LNCAP (cell line): Measurements from ENCODE around the gene PRKAR1B.

ENCODE experiments used
- TF ChIP-seq, protein P1 (sequence below): fragments of 450-650 bp; IDR thresholded peaks from 2 replicates; pipeline ENCODE4 v1.5.1; 2017; ENCODE audit warnings: mild to moderate bottlenecking

The PRKAR1B gene

DNA sequence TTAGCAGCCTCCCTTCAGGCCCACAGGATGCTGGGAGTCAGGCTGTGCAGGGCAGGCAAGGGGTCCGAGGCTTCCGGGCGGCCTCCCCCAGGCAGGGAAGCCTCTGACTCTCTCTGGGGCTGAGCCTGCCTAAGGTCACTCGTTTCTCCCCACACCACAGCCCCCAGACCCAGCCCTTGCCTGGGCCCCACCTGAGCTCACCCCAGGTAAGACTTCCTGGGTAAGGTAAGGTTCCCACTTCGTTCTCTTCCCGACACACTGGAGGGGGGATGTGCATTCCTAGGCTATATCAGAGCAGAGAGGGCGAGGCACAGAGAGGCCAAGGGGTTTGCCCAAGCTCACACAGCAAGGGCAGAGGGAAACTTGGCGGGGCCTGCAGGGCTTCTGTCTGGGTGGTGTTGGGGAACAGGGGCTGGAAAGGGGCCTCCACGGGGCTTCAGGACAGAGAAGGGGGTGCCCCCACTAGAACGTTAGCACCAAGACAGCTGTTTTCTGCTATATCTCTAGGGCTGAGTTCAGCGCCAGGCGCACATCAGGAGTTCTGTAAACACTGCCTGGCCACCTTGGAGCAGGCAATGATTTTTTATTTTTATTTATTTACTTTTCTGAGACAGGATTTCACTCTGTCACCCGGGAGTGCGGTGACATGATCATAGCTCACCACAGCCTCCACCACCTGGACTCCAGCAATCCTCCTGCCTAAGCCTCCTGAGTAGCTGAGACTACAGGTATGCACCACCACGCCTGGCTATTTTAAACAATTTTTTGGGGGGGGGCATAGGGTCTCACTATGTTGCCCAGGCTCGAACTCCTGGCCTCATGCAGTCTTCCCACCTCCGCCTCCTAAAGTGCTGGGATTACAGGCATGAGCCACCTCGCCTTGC lies 182.5 kb downstream of the PRKAR1B start:
- TF ChIP-seq, protein P1, sequence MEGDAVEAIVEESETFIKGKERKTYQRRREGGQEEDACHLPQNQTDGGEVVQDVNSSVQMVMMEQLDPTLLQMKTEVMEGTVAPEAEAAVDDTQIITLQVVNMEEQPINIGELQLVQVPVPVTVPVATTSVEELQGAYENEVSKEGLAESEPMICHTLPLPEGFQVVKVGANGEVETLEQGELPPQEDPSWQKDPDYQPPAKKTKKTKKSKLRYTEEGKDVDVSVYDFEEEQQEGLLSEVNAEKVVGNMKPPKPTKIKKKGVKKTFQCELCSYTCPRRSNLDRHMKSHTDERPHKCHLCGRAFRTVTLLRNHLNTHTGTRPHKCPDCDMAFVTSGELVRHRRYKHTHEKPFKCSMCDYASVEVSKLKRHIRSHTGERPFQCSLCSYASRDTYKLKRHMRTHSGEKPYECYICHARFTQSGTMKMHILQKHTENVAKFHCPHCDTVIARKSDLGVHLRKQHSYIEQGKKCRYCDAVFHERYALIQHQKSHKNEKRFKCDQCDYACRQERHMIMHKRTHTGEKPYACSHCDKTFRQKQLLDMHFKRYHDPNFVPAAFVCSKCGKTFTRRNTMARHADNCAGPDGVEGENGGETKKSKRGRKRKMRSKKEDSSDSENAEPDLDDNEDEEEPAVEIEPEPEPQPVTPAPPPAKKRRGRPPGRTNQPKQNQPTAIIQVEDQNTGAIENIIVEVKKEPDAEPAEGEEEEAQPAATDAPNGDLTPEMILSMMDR: no peak

DNA sequence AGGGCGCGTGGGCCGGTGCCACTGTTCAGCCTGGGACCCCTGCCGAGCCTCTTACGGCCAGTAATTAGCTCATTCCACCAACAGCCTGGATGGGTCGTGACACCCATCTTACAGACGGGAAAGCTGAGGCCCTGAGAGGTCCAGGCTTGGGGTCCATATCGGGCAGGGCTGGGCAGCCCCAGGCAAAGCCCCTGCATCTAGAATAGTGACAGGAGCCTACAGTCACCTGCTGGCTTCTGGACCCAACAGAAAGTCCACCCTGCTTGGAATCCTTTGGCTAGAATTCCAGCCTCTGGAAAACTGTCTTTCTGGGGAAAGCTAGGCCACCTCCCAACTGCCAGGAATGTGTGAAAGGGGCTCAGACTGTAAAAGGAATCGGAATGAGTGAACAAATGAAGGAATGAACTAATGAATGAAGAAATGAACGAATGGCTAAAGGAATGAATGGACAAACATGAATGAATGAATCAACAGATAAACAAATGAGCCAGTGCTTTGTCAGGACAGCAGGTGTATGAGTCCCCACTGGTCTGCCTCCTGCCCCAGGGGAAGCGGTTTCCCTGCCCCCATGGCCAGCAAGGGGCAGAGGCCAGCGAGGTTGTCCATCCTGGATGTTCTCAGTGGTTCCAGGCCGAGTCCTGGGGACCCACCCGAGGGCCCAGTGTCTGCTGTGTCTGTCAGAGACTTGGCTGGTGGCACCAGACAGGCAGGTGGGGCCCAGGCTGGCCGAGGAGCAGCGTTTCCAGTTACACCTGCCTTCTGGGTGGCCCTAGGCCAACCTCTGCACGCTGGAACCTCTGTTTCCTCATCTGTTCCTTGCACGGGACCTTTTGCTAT lies 183.4 kb downstream of the PRKAR1B start:
- TF ChIP-seq, protein P1: no peak

DNA sequence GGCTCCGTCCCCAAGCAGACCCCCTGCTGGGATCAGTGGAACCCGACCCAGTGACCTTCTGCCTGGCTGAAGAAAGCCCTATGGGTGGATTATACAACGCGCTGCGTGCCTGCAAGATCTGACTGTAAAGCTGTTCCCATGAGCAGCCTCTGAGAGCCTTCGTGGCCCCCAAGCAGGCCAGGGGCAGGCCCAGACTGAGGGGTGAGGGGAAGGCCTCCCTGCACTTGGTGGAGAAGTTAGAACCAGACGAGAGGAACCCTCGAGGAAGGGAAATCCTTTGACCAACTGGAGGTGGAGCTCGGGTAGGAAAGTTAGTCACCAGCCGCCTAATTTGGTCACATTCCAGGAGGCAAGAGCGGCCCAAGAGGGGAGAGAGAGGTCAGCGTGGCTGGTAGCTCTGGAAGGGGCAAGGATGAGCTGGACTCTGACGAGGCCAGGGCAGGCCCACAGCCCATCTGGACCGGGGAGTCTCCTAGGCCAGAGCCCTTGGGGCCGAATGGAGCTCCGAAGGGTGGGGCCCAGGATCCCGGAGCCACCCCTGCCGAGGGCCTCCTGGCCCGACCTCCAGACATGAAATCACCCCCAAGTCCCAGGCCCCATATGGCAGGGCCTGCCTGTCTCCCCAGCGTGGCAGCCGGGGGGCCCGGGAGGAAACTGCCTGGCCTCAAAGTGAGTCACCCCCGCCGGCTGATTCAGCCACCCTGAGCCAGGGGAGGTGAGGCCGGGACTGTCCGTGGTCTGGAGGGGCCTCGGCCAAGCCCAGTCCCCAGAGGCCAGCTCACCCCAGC lies 184.2 kb downstream of the PRKAR1B start:
- TF ChIP-seq, protein P1: no peak

DNA sequence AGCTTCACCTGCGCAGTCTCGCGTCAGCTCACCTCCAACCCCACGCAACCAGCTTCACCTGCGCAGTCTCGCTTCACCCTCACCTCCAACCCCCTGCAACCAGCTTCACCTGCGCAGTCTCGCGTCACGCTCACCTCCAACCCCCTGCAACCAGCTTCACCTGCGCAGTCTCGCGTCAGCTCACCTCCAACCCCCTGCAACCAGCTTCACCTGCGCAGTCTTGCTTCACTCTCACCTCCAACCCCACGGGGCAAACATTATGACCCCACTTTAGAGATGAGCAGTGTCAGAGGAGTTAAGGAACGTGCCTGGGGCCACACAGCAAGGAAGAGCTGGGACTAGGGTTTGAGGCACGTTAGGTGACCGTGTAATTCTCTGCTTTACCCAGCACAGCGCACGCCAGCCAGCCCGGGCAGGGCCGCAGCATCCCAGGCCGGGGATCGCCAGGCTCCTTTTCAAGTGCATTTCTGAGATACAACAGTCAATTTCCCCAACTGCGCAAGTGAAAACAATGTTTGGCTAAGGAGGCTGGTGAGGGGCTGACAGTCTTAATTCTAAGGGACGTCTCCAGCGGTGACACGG lies 184.9 kb downstream of the PRKAR1B start:
- TF ChIP-seq, protein P1: no peak

DNA sequence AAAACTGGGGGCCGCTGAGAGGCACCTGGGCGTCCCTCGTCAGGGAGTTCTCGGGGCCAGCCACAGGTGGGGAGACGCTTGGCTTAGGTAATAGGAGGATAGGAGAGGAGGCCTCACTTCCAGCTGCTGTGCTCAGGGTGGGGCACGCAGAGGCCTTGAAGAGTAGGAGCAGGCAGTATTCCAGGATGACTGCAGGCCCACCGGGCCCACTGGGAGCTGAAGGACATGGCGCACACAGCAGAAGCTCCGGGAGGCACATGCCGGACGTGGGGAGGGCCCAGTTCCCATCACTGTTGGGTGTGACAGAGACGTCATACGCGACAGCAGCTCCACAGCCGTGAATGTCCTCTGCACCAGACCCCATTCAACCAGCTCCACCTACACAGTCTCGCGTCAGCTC lies 185.4 kb downstream of the PRKAR1B start:
- TF ChIP-seq, protein P1: no peak

DNA sequence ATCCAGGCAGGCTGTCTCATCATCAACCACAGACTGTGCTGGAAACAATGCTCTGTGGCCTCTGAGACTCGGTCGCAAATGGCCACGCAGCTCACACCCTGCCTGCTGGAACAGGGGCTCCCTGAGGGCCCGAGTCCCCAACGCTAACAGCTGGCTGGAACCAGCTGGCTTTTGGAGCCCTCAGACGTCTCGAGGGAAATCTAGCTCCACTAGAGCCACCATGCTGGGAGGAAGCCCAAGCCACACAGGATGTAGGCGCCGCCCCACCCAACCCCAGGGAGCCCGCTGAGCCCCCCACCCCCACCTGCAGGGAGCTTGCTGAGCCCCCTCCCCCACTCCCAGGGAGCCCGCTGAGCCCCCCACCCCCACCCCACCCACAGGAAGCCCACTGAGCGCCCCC lies 186.1 kb downstream of the PRKAR1B start:
- TF ChIP-seq, protein P1: no peak

DNA sequence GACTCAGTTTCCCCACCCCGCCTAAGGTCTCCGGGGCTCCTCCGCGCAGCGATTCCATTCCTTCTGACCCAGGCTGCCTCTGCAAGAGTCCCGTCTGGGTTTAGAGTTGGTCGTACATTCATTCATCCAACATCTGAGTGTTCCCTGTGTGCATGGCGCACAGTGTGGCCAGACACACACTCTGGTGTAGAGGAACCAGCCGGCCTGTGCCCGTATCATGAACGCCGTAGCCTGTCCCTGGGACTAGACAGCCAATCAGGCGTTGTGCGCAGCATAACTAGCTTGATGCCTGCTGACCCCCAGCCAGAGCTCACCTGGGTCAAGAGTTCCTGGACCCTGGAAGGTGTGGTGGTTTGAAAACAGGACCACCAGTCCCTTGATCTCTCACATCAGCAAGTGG lies 186.5 kb downstream of the PRKAR1B start:
- TF ChIP-seq, protein P1: no peak
